Measurements from ENCODE around the gene TRIO. TPM values are rescaled to one million over a fixed set of nuclear protein-coding genes. Genes with fewer than 3 reads are reported as not detected.

TRIO gene
- total and polyA plus RNA-seq, 2 of the 8 experiments (the other 6 are each of a cell fraction or from before 2014, with no cell fraction given): 35.1 to 69.1 TPM

DNA sequence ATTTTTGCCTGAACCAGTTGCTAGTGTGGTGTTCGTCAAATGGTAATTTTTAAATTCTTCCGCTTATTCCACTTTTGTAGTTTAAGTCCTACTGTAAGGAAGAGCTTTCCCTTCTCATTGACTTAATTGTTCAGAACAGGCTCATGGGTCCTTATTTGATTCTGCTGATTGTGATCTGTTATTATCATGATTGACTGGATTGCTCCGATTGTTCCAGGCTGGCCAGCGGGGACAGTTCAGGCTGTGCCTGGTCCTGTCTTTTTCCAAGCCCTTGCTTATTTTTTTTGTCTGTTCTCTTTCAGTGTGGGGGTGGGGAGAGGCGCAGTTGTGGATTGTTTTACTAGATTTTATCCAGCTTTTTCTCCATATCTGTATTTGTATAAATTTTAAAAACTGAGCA, 52.4 kb downstream of the TRIO start (continued):
- TF ChIP-seq, protein P1, sequence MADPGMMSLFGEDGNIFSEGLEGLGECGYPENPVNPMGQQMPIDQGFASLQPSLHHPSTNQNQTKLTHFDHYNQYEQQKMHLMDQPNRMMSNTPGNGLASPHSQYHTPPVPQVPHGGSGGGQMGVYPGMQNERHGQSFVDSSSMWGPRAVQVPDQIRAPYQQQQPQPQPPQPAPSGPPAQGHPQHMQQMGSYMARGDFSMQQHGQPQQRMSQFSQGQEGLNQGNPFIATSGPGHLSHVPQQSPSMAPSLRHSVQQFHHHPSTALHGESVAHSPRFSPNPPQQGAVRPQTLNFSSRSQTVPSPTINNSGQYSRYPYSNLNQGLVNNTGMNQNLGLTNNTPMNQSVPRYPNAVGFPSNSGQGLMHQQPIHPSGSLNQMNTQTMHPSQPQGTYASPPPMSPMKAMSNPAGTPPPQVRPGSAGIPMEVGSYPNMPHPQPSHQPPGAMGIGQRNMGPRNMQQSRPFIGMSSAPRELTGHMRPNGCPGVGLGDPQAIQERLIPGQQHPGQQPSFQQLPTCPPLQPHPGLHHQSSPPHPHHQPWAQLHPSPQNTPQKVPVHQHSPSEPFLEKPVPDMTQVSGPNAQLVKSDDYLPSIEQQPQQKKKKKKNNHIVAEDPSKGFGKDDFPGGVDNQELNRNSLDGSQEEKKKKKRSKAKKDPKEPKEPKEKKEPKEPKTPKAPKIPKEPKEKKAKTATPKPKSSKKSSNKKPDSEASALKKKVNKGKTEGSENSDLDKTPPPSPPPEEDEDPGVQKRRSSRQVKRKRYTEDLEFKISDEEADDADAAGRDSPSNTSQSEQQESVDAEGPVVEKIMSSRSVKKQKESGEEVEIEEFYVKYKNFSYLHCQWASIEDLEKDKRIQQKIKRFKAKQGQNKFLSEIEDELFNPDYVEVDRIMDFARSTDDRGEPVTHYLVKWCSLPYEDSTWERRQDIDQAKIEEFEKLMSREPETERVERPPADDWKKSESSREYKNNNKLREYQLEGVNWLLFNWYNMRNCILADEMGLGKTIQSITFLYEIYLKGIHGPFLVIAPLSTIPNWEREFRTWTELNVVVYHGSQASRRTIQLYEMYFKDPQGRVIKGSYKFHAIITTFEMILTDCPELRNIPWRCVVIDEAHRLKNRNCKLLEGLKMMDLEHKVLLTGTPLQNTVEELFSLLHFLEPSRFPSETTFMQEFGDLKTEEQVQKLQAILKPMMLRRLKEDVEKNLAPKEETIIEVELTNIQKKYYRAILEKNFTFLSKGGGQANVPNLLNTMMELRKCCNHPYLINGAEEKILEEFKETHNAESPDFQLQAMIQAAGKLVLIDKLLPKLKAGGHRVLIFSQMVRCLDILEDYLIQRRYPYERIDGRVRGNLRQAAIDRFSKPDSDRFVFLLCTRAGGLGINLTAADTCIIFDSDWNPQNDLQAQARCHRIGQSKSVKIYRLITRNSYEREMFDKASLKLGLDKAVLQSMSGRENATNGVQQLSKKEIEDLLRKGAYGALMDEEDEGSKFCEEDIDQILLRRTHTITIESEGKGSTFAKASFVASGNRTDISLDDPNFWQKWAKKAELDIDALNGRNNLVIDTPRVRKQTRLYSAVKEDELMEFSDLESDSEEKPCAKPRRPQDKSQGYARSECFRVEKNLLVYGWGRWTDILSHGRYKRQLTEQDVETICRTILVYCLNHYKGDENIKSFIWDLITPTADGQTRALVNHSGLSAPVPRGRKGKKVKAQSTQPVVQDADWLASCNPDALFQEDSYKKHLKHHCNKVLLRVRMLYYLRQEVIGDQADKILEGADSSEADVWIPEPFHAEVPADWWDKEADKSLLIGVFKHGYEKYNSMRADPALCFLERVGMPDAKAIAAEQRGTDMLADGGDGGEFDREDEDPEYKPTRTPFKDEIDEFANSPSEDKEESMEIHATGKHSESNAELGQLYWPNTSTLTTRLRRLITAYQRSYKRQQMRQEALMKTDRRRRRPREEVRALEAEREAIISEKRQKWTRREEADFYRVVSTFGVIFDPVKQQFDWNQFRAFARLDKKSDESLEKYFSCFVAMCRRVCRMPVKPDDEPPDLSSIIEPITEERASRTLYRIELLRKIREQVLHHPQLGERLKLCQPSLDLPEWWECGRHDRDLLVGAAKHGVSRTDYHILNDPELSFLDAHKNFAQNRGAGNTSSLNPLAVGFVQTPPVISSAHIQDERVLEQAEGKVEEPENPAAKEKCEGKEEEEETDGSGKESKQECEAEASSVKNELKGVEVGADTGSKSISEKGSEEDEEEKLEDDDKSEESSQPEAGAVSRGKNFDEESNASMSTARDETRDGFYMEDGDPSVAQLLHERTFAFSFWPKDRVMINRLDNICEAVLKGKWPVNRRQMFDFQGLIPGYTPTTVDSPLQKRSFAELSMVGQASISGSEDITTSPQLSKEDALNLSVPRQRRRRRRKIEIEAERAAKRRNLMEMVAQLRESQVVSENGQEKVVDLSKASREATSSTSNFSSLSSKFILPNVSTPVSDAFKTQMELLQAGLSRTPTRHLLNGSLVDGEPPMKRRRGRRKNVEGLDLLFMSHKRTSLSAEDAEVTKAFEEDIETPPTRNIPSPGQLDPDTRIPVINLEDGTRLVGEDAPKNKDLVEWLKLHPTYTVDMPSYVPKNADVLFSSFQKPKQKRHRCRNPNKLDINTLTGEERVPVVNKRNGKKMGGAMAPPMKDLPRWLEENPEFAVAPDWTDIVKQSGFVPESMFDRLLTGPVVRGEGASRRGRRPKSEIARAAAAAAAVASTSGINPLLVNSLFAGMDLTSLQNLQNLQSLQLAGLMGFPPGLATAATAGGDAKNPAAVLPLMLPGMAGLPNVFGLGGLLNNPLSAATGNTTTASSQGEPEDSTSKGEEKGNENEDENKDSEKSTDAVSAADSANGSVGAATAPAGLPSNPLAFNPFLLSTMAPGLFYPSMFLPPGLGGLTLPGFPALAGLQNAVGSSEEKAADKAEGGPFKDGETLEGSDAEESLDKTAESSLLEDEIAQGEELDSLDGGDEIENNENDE (IDR thresholded peaks at IDR 0.05; ENCODE audit: insufficient replicate concordance, low read length): no peak
- no peak for TF ChIP-seq RNF2 (IDR thresholded peaks at IDR 0.05; ENCODE audit: borderline replicate concordance, low read depth, low read length, missing control alignments, poor library complexity, severe bottlenecking)
- TF ChIP-seq SIRT6 (IDR thresholded peaks at IDR 0.05; ENCODE audit: low read length): no peak
- TF ChIP-seq JUN (IDR thresholded peaks at IDR 0.05; ENCODE audit: low read depth, low read length): no peak
- TF ChIP-seq BRCA1 (IDR thresholded peaks at IDR 0.05; ENCODE audit: low read depth, low read length): no peak
- TF ChIP-seq KDM5A (IDR thresholded peaks at IDR 0.05; ENCODE audit: low read length): no peak
- TF ChIP-seq CREB1 (IDR thresholded peaks at IDR 0.05): no peak
- no peak for TF ChIP-seq ZNF274 (IDR thresholded peaks at IDR 0.05; ENCODE audit: borderline replicate concordance, extremely low read depth, low read length)
- no peak for TF ChIP-seq CHD1 (IDR thresholded peaks at IDR 0.05; ENCODE audit: low read depth, low read length)
- no peak for TF ChIP-seq POLR2AphosphoS5 (IDR thresholded peaks at IDR 0.05; ENCODE audit: low read depth, low read length)
- TF ChIP-seq SP4 (IDR thresholded peaks at IDR 0.05; ENCODE audit: low read length): no peak
- TF ChIP-seq CEBPB (IDR thresholded peaks at IDR 0.05; ENCODE audit: low read depth, low read length): no peak
- TF ChIP-seq TCF12 (IDR thresholded peaks at IDR 0.05; ENCODE audit: low read depth, low read length): no peak
- no peak for TF ChIP-seq RBBP5 (IDR thresholded peaks at IDR 0.05; ENCODE audit: borderline replicate concordance, low read depth, low read length)
